COLO668 (cell line): ENCODE results near the gene ASXL2.
"Not testable (repeated sequence)": the region's sequence is repeated elsewhere in the genome, so short reads cannot be mapped to it uniquely, and the experiment has no call there.

Experiments used
- DNase-seq: peaks from one replicate; lab custom pipeline; 2025; ENCODE audit not compliant: unreplicated experiment; lab: John Stamatoyannopoulos, UW

ASXL2 gene

GRCh38 chr2:25878361-25879132 is at the start of gene ASXL2:
TSS of gene ASXL2 (minus strand) at chr2:25878487. CDS start at chr2:25878222, 265 bp downstream.
- peak; percentile 99 for DNase-seq

DNA sequence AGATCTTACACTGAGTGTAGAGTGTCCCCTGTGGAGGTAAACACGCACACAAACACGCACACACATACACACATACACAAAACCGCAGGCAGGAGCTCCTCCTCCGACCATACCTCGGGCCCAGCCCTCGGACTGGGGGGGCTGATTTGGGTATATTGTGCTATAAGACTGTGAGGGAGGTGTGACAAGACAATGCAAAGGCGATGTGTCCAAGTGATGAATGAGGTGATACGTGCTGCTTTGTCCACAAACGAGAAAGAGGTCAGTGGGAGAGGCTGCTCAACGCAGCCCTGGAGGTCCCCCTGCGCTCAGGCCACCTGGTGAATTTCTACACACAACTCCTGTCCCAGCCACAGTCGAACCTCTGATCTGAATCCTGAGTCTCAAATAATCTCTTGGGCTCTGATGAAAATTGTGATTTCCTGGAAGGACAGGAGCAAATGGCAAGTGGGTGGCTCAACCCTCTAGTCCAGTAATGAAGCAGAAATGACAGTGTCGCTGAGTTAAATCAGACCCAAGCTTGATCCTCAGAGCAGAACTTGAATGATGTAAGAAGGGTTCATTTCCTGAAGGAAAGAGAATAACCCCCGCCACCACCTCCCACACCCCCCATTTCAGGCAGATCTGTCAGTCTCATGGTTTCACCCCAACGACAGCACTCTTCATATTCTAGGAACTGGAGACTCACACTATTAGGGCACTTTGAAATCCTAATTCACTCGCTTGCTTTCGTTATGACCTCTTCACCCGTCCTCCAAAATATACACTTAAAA is 48.9 kb upstream of the ASXL2 start:
- DNase-seq: no peak

- no peak for DNase-seq
Observed at GRCh38 chr2:25922501-25922900, 44.2 kb upstream of the ASXL2 start.

DNA sequence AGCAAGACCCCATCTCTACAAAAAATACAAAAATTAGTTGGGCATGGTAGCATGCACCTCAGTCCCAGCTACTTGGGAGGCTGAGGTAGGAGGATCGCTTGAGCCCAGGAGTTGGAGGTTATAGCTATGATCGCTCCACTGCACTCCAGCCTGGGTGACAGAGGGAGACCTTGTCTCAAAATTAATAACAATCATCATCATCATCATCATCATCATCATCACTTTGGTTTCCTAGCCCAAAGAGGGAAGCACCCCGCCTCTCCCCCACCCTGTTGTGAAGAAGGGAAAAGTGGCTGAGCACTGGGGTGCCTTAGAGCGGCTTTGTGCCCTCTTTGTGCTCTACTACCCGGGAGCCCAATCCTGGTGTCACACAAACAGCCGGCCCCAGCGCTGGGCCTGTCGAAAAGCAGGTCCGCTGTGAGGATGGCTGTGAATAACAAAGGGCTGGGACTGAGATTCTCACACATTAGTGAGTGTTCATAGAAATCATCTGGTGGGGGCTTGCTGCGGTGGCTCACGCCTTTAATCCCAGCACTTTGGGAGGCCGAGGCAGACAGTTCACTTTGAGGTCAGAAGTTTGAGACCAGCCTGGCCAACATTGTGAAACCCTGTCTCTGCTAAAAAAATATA is 42.6 kb upstream of the ASXL2 start:
- no peak for DNase-seq

GRCh38 chr2:25920336-25920735 is 42.0 kb upstream of the ASXL2 start:
- no peak for DNase-seq

DNA sequence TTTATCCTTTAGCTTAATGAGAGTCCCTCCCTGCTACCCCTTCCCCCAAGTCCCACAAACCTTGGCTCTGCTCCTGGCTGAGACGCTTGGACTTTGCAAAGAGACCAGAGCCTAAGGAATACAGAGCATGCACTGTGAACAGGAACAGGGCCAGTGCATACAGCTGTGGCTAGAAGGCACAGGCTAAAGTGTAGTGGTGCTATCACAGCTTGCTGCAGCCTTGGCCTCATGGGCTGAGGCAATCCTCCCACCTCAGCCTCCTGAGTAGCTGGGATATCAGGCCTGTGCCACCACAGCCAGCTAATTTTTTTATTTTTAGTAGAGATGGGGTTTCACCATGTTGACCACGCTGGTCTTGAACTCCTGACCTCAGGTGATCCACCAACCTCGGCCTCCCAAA is 39.5 kb upstream of the ASXL2 start:
- DNase-seq: no peak

- not testable (repeated sequence) for DNase-seq
Observed at GRCh38 chr2:25917411-25917810, 39.1 kb upstream of the ASXL2 start.

DNA sequence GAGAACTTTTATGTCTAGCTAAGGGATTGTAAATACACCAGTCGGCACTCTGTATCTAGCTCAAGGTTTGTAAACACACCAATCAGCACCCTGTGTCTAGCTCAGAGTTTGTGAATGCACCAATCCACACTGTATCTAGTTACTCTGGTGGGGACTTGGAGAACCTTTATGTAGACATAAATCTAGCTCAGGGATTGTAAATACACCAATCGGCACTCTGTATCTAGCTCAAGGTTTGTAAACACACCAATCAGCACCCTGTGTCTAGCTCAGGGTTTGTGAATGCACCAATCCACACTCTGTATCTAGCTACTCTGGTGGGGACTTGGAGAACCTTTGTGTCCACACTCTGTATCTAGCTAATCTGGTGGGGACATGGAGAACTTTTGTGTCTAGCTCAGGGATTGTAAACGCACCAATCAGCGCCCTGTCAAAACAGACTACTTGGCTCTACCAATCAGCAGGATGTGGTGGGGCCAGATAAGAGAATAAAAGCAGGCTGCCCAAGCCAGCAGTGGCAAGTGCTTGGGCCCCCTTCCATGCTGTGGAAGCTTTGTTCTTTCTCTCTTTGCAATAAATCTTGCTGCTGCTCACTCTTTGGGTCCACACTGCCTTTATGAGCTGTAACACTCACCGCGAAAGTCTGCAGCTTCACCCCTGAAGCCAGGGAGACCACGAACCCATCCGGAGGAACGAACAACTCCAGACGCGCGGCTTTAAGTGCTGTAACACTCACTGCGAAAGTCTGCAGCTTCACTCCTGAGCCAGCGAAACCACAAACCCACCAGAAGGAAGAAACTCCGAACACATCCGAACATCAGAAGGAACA is 37.9 kb upstream of the ASXL2 start:
- DNase-seq: not testable (repeated sequence)

DNA sequence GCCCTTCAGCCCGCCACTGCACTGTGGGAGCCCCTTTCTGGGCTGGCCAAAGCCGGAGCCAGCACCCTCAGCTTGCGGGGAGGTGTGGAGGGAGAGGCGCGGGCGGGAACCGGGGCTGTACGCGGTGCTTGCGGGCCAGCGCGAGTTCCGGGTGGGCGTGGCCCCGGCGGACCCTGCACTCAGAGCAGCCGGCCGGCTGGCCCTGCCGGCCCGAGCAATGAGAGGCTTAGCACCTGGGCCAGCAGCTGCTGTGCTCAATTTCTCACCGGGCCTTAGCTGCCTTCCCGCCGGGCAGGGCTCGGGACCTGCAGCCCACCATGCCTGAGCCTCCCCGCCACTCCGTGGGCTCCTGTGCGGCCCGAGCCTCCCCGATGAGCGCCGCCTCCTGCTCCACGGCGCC is 37.1 kb upstream of the ASXL2 start:
- not testable (repeated sequence) for DNase-seq

DNA sequence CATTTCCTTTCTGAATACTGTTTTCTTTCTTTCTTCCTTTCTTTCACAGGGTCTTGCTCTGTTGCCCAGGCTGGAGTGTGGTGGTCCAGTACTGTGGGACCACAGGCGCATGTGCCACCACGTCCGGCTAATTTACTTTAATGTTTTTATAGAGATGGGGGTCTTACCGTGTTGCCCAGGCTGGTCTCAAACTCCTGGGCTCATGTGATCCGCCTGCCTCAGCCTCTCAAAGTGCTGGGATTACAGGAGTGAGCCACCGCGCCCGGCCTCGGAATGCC is 35.3 kb upstream of the ASXL2 start:
- not testable (repeated sequence) for DNase-seq

- DNase-seq: no peak
Observed at GRCh38 chr2:25912851-25913695, 34.8 kb upstream of the ASXL2 start.

GRCh38 chr2:25909574-25909973 is 31.3 kb upstream of the ASXL2 start:
- DNase-seq: not testable (repeated sequence)

DNA sequence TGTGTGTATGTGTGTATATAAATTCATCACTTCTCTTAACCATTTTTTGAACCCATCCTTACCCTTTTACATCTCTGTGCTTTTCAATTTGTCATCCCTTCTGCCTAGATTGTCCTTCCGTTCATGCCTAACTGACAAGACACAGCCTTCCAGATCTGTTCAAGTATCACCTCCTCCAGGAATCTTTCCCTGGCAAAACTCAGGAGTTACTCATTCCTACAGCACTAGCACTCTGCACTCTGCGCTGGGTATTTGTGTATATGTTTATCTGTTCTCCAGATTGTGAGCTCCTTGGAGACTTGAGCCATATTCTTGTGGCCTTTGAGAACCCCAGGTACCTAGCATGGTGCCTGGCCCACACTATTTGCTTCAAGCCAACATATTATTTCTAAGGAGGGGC is 26.8 kb upstream of the ASXL2 start:
- no peak for DNase-seq

GRCh38 chr2:25903216-25903776 is 25.0 kb upstream of the ASXL2 start:
- no peak for DNase-seq

DNA sequence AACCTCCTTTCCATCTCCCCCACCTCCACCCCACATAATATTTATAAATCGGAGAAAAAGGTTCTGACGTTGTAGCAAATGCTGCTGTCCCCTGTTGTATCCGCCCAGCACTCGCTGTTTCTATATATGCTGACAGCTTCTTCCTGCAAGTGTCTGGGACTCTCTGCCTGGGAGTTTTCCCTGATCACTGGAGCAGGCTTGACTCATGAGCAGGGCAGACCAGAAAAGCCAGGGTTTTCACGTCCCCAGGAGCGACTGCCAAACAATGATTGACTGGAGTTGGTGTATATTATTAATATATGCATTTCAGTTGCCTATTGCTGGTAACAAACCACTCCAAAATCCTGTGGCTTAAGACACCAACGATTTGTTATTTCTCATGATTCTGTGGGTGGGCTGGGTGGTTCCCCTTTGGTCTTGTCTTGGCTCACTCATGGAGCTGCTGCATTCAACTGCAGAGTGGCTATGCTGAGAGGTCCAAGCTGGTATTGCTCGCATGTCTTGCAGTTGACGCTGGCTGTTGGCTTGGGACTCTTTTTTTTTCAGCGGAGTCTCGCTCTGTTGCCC is 21.2 kb upstream of the ASXL2 start:
- DNase-seq: no peak

GRCh38 chr2:25897506-25897905 is 19.2 kb upstream of the ASXL2 start:
- no peak for DNase-seq

DNA sequence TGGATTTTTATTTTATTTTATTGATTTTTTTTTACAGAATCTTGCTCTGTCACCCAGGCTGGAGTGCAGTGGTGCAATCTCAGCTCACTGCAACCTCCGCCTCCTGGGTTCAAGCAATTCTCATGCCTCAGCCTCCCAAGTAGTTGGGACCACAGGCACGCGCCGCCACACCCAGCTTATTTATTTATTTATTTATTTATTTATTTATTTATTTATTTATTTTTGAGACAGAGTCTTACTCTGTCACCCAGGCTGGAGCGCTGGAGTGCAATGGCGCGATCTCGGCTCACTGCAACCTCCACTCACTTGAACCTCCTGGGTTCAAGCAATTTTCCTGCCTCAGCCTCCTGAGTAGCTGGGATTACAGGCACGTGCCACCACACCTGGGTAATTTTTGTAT is 18.0 kb upstream of the ASXL2 start:
- DNase-seq: not testable (repeated sequence)

DNA sequence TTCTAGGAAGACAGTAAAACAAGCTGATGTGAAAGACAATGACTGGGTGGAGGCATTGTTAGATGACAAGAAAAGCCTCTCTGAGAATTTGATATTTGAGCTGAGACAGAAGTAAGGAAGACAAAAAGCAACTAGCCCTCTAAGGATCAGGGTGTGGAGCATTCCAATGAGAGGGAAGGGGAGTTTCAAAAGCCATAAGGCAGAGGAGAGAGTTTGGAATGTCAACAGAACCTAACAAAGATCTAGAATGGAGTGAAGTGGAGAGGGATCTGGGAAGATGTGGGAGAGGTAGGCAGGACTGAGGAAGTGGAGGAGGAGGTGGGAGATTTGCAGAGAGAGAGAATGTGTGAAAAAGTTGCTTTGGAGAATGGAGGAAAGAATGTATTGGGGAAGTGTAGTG is 17.3 kb upstream of the ASXL2 start:
- no peak for DNase-seq

DNA sequence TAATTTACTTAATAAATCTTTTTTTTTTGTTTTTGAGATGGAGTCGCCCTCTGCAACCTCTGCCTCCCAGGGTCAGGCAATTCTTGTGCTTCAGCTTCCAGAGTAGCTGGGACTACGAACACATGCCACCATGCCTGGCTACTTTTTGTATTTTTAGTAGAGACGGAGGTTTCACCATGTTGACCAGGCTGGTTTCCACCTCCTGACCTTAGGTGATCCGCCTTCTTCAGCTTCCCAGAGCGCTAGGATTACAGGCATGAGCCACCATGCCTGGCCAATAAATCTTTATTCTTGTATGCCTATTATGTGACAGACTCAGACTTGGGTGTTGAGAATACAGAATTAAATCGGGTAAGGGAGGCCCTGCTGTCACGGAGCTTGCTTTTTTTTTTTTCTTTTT is 16.7 kb upstream of the ASXL2 start:
- DNase-seq: no peak
